Measurements from ENCODE around the gene TTLL4. TPM values are rescaled to one million over a fixed set of nuclear protein-coding genes. Genes with fewer than 3 reads are reported as not detected.

TTLL4 gene, protein sequence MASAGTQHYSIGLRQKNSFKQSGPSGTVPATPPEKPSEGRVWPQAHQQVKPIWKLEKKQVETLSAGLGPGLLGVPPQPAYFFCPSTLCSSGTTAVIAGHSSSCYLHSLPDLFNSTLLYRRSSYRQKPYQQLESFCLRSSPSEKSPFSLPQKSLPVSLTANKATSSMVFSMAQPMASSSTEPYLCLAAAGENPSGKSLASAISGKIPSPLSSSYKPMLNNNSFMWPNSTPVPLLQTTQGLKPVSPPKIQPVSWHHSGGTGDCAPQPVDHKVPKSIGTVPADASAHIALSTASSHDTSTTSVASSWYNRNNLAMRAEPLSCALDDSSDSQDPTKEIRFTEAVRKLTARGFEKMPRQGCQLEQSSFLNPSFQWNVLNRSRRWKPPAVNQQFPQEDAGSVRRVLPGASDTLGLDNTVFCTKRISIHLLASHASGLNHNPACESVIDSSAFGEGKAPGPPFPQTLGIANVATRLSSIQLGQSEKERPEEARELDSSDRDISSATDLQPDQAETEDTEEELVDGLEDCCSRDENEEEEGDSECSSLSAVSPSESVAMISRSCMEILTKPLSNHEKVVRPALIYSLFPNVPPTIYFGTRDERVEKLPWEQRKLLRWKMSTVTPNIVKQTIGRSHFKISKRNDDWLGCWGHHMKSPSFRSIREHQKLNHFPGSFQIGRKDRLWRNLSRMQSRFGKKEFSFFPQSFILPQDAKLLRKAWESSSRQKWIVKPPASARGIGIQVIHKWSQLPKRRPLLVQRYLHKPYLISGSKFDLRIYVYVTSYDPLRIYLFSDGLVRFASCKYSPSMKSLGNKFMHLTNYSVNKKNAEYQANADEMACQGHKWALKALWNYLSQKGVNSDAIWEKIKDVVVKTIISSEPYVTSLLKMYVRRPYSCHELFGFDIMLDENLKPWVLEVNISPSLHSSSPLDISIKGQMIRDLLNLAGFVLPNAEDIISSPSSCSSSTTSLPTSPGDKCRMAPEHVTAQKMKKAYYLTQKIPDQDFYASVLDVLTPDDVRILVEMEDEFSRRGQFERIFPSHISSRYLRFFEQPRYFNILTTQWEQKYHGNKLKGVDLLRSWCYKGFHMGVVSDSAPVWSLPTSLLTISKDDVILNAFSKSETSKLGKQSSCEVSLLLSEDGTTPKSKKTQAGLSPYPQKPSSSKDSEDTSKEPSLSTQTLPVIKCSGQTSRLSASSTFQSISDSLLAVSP
- total RNA-seq = 20.3 to 21.3 TPM (median 20.7 TPM) in 3 replicates
- long read RNA-seq, full-length matches to known transcripts = 3 of 9 reads
- long read RNA-seq, partial matches to known transcripts = 0 of 9 reads
- long read RNA-seq, other reads (novel, unspliced or antisense) = 6 of 9 reads

- Mint-ChIP-seq H3K27me3 (ENCODE audit: low read depth) (no peaks in the 10 kb centered on the region), H3K4me3 (ENCODE audit: unreplicated experiment) (peak within 1 kb of the TSS; percentile 98), H3K27ac (ENCODE audit: unreplicated experiment) (peak within 1 kb of the TSS; percentile 98), H3K4me1 (ENCODE audit: low read depth) (peaks cover 10% of the 10 kb centered on the region), H3K9me3 (ENCODE audit: low read depth) (no peaks in the 10 kb centered on the region), H3K36me3 (ENCODE audit: low read depth) (peaks cover 1% of the 10 kb centered on the region)
- peak; percentile 91 for TF ChIP-seq CTCF (IDR thresholded peaks at IDR 0.05)
- DNase-seq (ENCODE audit: low spot score) = peak; percentile 100
Measured at GRCh38 chr2:218710687-218711549, at the start of gene TTLL4. TTLL4 (plus strand) TSS chr2:218710835; CDS start chr2:218737677, 26,842 bp downstream.

- no peaks in the 10 kb centered on the region for H3K9me3 Mint-ChIP-seq (ENCODE audit: low read depth)
Measured at GRCh38 chr2:218662377-218662776, 48.3 kb upstream of the TTLL4 start.

GRCh38 chr2:218662827-218663226, 47.8 kb upstream of the TTLL4 start:
- no peak for TF ChIP-seq CTCF (IDR thresholded peaks at IDR 0.05)
- Mint-ChIP-seq H3K36me3 (ENCODE audit: low read depth) (peaks cover 25% of the 10 kb centered on the region), H3K4me3 (ENCODE audit: unreplicated experiment) (no peak overlapping the region), H3K9me3 (ENCODE audit: low read depth) (no peaks in the 10 kb centered on the region), H3K27ac (ENCODE audit: unreplicated experiment) (no peak overlapping the region), H3K4me1 (ENCODE audit: low read depth) (peaks cover 25% of the 10 kb centered on the region), H3K27me3 (ENCODE audit: low read depth) (no peaks in the 10 kb centered on the region)
- DNase-seq (ENCODE audit: low spot score) = no peak

More at GRCh38 chr2:218662377-218662776, 48.3 kb upstream of the TTLL4 start:
- peaks cover 24% of the 10 kb centered on the region for H3K36me3 Mint-ChIP-seq (ENCODE audit: low read depth)
- no peak for TF ChIP-seq CTCF (IDR thresholded peaks at IDR 0.05)
- DNase-seq (ENCODE audit: low spot score) = no peak
- H3K27ac Mint-ChIP-seq (ENCODE audit: unreplicated experiment) = peak overlapping the region; percentile 24
- H3K4me1 Mint-ChIP-seq (ENCODE audit: low read depth) = peaks cover 28% of the 10 kb centered on the region
- H3K27me3 Mint-ChIP-seq (ENCODE audit: low read depth) = no peaks in the 10 kb centered on the region
- H3K4me3 Mint-ChIP-seq (ENCODE audit: unreplicated experiment) = no peak overlapping the region

DNA sequence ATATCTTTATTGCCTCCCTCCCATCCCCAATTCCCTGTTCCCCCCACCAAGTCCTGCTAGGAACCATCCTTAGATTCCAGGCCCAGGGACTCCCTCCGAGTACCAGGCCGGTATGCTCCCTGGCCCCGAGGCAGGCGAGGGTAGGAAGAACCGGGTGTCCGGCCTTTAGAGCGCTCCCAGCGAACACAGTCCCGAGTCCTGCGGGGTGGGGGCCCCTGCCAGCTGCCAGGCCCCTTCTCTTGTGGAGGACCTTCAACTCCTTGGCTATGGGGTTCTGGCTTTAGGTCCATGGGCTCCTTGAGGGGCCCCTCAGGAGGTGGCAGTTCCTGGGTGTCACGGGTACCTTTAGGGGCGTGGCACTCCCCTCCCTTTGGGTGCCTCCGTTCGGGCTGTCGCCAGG, 46.7 kb upstream of the TTLL4 start:
- no peak overlapping the region for H3K4me3 Mint-ChIP-seq (ENCODE audit: unreplicated experiment)
- H3K9me3 Mint-ChIP-seq (ENCODE audit: low read depth) = no peaks in the 10 kb centered on the region
- no peak overlapping the region for H3K27ac Mint-ChIP-seq (ENCODE audit: unreplicated experiment)
- no peak for DNase-seq (ENCODE audit: low spot score)
- no peaks in the 10 kb centered on the region for H3K27me3 Mint-ChIP-seq (ENCODE audit: low read depth)
- peaks cover 28% of the 10 kb centered on the region for H3K36me3 Mint-ChIP-seq (ENCODE audit: low read depth)
- no peak for TF ChIP-seq CTCF (IDR thresholded peaks at IDR 0.05)
- H3K4me1 Mint-ChIP-seq (ENCODE audit: low read depth) = peaks cover 15% of the 10 kb centered on the region
